ENCODE data around the gene ZNF655. TPM values are rescaled to one million over a fixed set of nuclear protein-coding genes. Genes with fewer than 3 reads are reported as not detected.

ZNF655 gene
- total and polyA plus RNA-seq, 2 donors (not counting 3 experiments of a cell fraction or from before 2014, with no cell fraction given), result 16.9 to 20.4 TPM

- Histone ChIP-seq H3K27ac (ENCODE audit: insufficient read depth, low read depth, low read length) (peak overlapping the region; percentile 38), H3K9ac (replicated peaks; ENCODE audit: extremely low read depth, insufficient read depth, low read length) (peak overlapping the region; percentile 81), H3K4me3 (replicated peaks in 1 of 3; ENCODE audit: insufficient read depth in 1 of 3, low read depth in 1 of 3, low read length in 3 of 3) (peak overlapping the region; percentile 67 to 82 (median 75)), H2AFZ (ENCODE audit: low read depth, low read length) (peak overlapping the region; percentile 99), H3K4me2 (ENCODE audit: insufficient read depth, low read length) (peak overlapping the region; percentile 74), H3K9me1 (replicated peaks; ENCODE audit: control insufficient read depth, extremely low read depth, insufficient read depth, low read length) (no peaks in the 10 kb centered on the region), H3K79me2 (ENCODE audit: control insufficient read depth, insufficient read depth, low read length) (peaks cover 10% of the 10 kb centered on the region), H3K4me1 (ENCODE audit: control insufficient read depth, extremely low read depth, insufficient read depth, low read length) (peaks cover 9% of the 10 kb centered on the region), H3K27me3 (ENCODE audit: control insufficient read depth in 2 of 2, insufficient read depth in 2 of 2, low read length in 2 of 2) (peaks cover 0 to under 1% of the 10 kb centered on the region in 2 experiments), H3K36me3 (ENCODE audit: control insufficient read depth in 2 of 2, extremely low read depth in 1 of 2, insufficient read depth in 2 of 2, low read length in 2 of 2) (peaks cover 5 to 24% of the 10 kb centered on the region in 2 experiments), H3K9me3 (replicated peaks; ENCODE audit: control insufficient read depth, insufficient read depth, low read length) (no peaks in the 10 kb centered on the region), H4K20me1 (replicated peaks; ENCODE audit: control insufficient read depth, extremely low read depth, insufficient read depth, low read length) (no peaks in the 10 kb centered on the region)
- ChIA-PET CTCF (interaction anchor here (1.2 to 3.6 kb wide), 6 partner anchors 19 to 208 kb away, joined by 3 to 18 read pairs (median 7); partner anchors contain the start of genes BUD31, PDAP1, TMEM225B and ZNF655), POLR2A (no interaction called here)
- TF ChIP-seq, protein P1, sequence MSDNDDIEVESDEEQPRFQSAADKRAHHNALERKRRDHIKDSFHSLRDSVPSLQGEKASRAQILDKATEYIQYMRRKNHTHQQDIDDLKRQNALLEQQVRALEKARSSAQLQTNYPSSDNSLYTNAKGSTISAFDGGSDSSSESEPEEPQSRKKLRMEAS (IDR thresholded peaks at IDR 0.05; ENCODE audit: insufficient read depth, insufficient read length), result no peak
- TF ChIP-seq GATA2 (IDR thresholded peaks at IDR 0.05; ENCODE audit: insufficient read depth, insufficient read length, low read depth, low read length) (no peak), FOS (IDR thresholded peaks at IDR 0.05; ENCODE audit: borderline replicate concordance, insufficient read depth, low read length) (no peak), JUN (IDR thresholded peaks at IDR 0.05; ENCODE audit: borderline replicate concordance, insufficient read depth, insufficient read length, low read depth) (no peak), MYC (IDR thresholded peaks at IDR 0.05; ENCODE audit: low read depth, low read length) (no peak), POLR2A (IDR thresholded peaks at IDR 0.05; ENCODE audit: low read depth, low read length) (no peak)
- TF ChIP-seq, protein P2, sequence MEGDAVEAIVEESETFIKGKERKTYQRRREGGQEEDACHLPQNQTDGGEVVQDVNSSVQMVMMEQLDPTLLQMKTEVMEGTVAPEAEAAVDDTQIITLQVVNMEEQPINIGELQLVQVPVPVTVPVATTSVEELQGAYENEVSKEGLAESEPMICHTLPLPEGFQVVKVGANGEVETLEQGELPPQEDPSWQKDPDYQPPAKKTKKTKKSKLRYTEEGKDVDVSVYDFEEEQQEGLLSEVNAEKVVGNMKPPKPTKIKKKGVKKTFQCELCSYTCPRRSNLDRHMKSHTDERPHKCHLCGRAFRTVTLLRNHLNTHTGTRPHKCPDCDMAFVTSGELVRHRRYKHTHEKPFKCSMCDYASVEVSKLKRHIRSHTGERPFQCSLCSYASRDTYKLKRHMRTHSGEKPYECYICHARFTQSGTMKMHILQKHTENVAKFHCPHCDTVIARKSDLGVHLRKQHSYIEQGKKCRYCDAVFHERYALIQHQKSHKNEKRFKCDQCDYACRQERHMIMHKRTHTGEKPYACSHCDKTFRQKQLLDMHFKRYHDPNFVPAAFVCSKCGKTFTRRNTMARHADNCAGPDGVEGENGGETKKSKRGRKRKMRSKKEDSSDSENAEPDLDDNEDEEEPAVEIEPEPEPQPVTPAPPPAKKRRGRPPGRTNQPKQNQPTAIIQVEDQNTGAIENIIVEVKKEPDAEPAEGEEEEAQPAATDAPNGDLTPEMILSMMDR (IDR thresholded peaks at IDR 0.05; ENCODE audit: extremely low read depth in 1 of 2, insufficient read depth in 1 of 2, low read depth in 1 of 2, low read length in 2 of 2), result no peak
- FAIRE-seq (no peak), DNase-seq (ENCODE audit: low read depth, low spot score) (no peak)
- dilution Hi-C loops (cut with MboI; ENCODE audit: extremely low pct_ligation_motif_present, low sequenced_read_pairs) (no loop called here), intact Hi-C loops (cut with micrococcal nuclease) (loop anchor here (2.0 kb wide), 2 partner anchors 58 to 144 kb away; partner anchors contain the start of genes ZNF655 and ZNF789)
- TSS peak; percentile 60 for BruUV-seq (replicated peaks)
Observed at GRCh38 chr7:99617192-99617781, 58.8 kb downstream of the ZNF655 start.

All from endothelial cell of umbilical vein (primary cell).